Fibroblast of skin of abdomen (primary cell): ENCODE measurements around the gene NRXN3.
"Not testable (repeated sequence)": the region's sequence is repeated elsewhere in the genome, so short reads cannot be mapped to it uniquely, and the experiment has no call there.

Experiments used
- DNase-seq: peaks from one replicate; pipeline ENCODE4 v3.0.0-alpha.2; 2013

NRXN3 gene

DNA sequence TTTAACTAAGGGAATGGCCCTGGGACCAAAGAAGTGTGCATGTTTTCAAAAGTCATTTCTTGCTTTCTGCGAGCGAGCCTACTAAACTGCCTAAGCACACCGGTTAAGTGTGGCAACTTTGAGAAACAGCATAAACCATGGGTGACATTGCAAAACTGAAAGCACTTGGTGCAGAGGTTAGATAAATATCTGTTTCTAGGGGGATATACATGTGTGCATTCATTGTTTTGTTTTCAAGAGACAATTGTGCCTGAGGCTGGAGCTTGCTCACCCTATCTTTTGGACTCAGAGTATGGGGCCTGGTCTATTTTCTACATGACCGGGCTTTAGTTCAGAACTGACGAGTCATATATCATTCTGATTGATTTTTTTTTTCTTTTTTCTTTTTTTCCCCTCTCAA, 923.4 kb downstream of the NRXN3 start:
- DNase-seq = no peak

DNA sequence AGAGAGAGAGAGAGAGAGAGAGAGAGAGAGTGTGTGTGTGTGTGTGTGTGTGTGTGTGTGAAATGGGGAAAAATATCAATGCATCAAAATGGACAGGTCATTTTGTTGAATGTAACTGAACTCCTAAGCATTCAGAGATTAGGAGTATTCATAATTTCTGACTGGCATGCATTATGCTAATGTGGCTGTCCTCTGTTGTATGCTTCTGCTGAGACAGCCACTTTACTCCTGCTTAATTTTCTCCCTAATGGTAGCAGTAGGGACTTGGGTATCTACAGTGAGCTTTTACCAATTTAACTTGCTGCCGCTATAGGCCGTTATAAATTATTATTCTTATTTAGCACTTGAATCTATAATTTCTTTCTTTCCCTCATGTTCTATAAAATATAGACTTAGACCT, 924.8 kb downstream of the NRXN3 start:
- no peak for DNase-seq

DNA sequence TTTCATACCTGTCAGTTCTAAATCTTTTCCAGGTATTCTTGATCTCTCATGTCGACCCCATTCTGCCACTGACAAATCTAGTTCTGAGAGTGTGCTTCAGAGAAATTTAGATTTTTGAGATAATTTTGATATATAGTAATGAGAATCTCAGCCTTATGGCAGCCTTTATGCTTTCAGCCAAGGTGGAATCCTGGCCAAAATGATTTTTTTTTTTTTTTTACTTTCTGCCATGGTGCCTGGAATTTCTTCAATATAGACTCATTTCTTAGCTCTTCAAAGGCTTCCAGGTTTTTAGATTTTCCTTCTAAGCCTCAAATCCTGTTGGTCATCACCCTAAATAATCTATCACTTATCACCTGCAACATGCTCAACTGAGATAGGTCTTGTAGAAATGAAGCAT, 926.6 kb downstream of the NRXN3 start:
- DNase-seq = no peak

DNA sequence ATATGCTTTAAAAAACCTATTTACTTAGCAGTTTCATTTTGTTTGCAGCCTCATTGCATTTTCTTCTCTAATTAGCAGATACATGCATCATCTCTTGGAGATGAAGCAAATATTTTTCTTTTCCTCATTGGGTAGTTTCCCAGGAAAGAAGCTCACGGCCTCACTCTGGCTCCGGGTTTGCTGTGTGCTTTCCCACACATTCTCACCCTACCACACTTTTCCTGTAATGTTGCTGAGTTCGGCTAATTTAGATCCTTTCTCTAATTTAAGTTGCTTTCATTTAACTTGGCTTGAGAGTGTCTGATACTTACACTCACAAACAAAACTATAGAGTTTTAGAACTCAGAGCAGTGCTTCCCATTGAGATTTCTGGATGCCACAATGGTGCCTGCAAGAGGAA, 928.2 kb downstream of the NRXN3 start:
- no peak for DNase-seq

DNA sequence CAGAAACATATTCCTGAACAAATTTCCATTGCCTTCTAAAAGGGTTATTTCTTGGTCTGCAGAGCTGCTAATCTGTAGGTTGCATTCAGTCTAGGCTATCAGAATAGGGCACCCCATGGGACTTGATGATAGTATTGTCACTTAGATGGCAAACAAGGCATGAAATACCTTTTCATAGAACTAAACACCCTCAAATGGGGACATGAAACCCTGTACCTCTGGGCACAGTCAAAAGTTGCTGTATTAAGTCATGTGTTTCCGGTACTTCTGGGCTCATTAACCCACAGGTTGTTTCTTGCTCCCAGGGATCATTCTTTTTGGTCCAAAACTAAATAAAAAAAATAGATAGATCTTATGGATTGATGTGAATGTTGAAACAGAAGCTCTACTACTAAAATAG, 930.4 kb downstream of the NRXN3 start:
- DNase-seq = no peak

DNA sequence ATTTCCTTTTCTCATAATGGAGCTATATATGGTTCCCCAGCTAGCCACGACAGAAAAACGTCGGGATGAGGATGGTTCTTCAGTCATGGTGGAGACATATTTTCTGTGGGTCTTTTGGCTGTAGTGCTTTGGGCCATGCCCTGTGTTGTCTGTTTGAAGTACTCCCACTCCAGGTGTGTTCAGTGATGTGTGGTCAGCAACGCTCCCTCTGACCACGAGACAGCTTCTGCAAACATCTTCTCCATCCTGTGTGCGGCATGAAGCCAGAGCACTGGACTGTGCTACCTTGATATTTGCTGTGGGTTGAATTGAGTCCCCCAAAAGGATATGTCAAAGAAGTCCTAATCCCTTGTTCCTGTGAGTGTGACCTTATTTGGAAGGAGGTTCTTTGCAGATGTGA, 931.2 kb downstream of the NRXN3 start:
- no peak for DNase-seq

DNA sequence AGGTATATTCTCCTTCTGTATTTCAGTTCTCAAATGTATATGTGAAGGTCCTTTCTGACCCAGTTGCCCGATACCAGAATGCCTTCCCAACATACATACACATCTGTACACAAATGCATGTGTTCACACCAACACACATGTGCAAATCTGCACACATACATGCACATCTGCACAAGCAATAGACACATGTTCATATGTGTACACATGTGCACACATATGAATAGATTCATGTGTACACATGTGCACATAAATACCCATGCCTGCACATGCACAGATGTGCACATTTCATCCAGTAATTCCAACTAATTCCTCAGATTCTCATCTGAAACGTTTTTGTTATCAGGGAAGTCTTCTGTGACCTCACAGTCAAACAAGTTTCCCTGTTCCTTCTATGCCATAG, 933.6 kb downstream of the NRXN3 start:
- no peak for DNase-seq

DNA sequence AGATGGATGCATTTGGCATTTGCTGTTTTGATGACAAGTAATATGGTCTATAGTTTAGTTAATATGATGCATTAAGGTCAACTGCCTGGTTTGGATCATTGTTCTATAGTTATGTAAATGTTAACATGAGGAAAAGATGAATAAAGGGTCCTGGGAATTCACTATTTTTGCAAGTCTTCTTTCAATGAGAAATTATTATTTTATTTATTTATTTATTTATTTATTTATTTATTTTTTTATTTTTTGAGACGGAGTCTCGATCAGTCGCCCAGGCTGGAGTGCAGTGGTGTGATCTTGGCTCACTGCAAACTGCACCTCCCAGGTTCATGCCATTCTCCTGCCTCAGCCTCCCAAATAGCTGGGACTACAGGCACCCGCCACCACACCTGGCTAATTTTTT, 940.4 kb downstream of the NRXN3 start:
- not testable (repeated sequence) for DNase-seq

DNA sequence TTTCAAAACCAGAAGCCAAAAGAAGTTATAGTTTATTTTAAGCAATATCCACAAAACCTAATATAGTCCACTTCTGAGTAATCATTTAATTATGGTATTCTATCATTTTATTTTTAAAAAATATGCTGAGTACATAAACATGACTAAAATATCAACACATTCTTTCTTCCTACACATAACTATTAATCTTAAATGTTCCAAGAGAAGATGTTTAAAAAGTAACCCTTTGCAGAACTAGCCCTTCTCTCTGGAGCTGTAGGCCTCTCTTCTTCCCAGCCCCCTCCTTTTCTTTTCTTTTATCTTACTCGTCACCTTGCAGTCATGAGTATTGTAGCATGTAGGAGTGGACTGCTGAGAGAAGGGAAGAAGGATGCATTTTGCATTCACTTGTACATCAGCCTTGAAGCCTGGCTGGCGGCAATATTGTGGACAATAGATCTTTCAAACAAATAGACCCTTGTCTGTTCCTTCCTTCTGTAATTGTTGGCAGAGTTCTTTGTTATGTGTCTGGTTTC, 941.9 kb downstream of the NRXN3 start:
- DNase-seq = peak; percentile 38

DNA sequence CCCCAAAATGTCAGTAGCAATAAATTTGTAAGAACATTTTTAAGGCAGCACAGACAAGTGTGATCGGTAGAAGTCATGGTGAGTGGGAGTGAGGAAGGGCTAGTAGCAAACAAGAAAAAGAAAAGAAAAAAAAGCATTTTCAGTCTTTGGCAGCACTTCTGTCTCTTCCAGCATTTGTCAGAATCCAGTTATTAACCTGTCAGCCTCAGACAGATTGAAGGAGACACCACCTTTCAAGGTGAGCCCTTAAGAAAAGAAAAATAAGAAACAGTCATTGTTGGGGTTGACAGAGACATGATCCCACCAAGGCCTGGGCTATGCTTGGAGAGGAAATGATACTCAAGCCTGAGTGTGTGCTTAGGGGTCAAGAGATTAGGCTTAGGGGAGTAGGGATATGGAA, 947.4 kb downstream of the NRXN3 start:
- DNase-seq = no peak

DNA sequence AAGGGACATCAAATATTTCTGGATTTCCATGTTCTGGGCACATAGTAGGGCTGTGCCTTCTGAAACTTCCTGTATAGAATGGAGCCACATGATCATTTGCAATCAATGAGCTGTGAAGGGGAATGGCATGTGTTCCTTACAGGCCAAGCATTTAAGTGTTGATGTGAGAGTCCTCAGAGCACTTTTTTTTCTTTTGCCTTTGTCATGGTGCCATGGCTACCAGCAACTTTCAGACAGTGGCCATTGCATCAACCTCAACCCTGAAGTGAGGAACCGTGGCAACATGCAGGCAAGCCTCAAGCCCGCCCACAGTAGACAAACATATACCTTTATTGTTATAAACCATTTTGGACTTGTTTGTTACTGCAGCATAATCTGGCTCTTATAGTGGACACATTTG, 948.1 kb downstream of the NRXN3 start:
- DNase-seq = no peak

DNA sequence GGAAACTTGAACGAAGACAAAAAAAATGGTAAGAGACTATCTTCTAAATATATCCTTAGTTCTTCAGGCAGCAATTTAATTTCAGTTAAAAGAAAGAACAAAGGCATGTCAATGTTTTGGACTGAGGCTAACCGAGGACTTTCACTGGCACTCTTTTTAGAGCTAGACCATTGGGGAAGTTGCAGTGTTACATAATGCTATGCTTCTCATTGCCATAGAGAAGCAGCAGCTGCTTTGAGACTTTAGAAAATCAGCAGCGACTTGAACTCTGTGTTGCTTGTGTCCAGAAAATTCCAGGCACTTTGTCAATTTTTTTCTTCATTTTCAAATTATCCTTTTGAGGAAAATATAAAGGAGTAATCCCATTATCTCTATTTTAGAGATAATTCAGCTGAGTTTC, 964.2 kb downstream of the NRXN3 start:
- no peak for DNase-seq

DNA sequence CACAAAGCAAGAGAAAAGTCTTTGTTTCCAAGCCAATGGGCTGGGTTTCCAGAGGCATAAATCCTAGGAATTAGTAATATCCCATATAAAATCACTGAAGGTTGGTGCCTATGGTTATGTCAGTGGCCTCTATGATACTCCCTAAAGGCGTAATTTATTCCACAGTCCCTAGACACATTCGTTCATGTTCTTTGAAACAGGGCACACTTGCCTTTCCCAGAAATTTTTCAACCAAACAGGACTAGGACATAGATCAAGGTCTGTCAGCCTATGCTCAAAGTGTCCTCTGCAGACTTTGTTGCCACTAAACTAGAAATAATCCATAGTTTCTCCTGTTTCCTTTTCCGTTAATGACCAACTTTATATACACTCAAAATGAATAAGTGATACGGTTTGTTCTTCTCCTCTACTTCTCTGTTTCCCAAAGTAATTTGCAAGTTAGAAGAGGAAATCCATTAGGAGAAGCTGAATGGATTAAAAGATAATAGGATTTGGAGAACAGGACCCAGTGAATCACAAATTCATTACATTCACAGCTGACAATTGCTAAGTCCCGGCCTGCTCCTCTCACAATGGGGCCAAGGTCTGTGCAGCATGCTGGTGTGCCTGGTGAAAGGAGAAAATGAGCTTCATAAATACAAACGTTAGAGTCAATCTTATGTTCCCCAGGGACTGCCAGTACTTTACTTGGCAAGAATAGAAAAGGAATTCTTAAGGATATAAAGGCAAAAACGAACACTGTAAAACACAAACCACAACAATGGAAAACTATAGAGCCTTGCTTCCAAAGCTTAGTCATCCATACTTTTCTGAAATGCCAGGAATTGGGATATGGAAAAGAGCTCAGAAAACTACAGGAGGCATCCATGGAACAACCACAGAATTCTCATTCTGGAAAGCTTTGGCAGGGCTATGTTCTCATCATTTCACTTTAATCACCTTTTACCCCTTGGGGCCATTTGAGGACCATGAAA, 966.2 kb downstream of the NRXN3 start:
- peak; percentile 67 for DNase-seq

DNA sequence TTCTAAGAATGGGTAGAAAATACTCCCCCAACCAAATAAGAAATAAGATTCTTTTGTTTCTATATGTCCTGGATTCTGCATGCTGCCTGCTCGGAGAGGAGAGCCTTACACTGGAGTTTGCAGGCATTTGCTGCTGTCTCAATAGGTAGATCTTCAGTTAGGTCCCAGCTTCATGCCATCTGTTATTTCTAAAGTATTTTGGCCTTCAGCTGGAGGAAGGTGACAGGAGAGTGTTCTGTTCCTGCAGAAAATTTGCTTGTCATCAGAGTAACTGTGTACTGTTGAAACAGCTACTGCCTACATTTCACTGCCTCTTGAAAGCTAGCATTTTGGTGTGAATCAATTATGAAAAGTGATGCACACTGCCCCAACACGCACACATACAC, 966.9 kb downstream of the NRXN3 start:
- DNase-seq = no peak

DNA sequence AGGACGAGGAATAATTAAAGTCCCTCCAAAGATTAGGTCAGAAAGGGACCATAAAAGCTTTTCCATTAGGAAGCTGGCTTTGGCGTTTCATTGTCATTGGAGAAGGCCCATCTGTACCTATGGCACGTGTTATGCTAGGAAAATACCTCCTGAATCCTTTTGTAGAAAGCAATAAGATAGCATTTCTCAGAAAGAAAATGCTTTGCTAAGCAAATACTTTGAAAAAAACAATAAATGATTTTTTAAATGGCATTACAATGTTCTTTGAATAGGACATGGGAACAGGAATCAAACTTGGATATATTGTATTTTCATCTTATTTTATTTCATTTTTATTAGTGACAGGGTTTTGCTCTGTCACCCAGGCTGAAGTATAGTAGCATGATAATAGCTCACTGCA, 967.7 kb downstream of the NRXN3 start:
- no peak for DNase-seq

DNA sequence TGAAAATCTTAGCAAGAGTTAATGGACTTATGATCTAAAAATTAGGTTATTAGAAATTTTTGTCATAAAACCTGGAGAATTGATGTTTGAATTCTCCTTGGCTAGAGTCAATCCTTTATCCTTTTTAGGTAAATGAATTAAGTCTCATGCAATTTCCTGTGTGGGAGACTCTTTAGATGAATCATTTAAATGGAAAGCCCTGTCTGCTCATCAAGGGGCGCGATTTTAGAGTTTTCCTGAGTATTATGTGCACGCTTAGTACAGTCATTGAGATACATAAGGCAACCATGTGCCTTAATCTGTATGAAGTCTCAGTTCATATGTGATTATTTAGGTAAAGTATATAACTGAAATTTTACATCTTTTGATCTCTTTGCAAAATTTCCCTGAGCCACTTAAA, 974.7 kb downstream of the NRXN3 start:
- peak; percentile 57 for DNase-seq

DNA sequence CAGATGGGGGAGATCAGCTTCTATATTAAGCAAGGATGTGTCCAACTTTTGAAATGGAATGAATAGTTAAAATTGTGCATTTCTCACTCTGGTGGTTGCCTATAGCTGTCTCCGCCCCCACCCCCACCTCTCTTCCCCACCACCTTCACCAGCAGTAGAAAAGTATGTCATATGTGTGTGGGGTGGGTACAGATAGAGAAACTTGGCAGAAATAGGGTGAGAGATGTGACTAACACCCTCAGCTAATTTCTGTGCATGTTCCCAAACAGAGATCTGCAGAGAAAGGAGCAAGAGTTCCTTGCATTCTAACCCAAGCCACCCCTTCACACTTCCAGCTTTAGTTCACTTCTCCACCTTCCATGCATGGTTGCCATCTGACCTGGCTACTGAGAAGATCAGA, 980.1 kb downstream of the NRXN3 start:
- DNase-seq = no peak

DNA sequence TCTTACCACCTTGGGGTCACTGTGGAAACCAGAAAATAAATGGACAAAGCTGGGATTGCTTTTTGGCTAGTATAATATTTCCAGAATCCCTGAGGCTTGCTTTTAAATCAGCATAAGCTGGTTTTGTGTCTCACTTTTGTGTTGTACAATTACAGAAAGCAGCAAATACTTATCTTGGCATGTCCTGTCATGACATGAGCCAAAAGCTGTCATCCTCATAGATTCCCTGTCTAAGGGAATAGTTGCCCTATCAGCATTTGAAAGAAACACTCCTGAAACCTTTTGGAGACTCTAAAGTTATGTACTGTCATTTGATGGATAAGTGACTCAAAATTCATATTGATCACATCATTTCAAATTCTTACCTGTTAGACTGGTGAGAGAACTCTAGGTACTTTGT, 987.2 kb downstream of the NRXN3 start:
- no peak for DNase-seq

DNA sequence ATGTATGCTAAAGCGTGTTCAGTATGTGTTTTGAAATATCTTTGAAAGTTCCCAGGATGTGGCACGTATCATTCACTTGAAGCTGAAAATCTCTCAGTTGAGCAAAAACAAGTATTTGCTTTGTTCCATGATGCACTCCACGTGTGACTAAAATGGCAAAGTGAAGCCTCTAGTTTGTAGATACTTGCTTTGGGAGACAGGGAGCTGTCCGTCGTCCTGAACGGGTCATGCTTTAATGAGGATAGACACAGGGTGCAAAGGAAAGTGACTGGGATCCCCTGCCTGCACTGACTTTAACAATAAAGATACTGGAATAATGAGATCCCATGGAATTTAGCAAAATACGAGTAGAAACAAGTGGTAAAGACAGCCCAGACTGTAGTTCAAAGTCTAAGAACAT, 991.4 kb downstream of the NRXN3 start:
- DNase-seq = peak; percentile 46

DNA sequence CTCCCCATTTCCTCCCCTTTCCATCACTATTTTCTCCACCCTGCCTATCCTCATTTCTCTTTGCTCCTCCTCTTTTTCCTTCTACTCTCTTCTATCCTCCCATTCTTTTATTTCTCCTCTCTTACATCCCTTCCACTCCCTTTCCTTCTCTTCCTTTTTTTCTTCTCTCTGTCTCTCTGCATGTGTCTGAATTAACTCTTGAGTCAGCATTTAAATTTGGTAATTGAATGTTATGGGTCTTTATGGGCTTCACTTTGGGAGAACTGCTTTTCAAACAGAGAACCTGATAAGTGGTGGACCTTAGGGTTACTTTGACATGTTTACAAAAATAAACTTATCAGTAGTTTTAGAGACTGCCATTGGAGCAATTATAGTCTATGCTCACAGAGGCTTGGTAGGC, 992.7 kb downstream of the NRXN3 start:
- DNase-seq = no peak

DNA sequence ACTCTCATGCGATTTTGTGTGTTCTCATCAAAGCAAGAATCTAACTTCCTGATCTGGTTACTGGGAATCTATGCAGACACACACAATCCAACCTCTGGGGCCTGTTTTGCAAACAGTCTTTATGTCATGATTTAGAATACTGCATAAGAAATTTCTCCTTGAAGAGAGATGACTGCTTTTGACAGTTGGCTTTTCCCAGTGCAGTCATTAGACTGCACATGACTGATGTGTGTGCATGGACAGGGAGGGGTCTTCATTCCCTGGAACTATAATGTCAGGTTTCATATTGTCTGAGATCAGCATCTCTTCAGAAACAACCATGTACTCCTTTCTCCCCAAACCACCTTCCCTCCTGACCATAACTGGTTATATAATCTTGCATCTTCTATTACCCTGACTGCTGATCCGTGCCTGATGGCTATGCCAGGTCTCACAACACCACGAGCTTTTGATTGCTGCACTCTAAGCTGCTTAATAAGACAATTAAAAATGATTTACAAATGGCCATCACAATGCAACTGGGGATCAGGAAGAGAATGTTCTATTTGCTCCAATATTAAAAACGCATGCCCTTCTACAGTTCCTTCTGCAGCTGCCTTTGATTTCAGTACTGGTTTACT, 995.4 kb downstream of the NRXN3 start:
- no peak for DNase-seq

DNA sequence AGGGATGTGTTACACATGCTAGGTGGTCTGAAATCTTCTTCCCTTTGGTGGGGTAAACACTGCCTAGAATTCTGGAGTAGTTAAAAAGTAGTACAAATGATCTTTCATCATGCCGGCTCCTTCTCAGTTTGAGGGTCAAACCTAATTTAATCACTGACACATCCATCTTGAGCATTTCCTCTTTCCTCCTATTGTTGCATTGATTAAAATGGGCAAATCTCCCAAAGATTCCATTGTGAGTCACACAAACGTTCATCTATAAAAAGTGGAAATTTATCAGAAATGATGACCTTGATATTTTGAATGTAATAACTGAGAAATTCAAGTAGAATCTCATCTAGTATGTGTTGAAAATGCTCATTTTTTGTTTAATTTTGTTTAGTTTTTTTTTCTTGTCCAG, 996.0 kb downstream of the NRXN3 start:
- no peak for DNase-seq

DNA sequence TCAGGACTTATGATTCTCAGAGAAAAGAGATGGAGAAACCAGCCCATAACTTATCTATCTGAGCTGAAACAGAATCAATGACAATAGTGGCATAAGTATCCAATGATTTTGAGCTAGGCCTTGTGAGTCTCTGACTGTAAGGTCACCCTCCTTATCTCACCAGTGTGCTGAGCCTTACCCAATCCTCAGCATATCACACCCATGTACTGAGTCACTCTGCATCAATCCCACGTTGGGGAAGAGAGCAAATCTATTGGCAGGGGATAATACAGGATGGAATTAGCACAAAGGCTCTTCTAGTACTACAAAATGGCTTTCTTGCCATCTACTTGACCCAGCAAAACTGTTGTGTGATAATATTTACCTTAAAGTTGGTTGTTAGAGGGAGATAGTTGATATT, 997.8 kb downstream of the NRXN3 start:
- DNase-seq = no peak

DNA sequence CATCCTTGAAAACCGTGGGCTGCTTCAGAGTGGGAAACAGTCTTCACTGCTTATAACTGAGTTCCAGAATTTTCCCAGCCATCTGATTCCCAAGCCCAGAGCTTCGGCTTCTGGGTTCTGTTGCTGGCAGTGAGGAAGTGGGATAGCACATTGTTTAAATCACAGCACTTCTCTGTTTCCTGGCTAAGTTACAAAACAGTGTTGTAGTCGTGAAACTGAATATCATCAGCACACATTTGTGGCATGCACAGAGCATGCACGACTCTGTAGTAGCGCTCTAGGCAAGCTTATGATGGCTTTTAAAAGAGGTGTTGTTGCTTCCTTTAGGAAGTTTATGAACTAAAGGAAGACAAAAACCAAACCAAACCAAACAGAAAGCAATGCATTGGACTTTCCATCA, 1005.5 kb downstream of the NRXN3 start:
- DNase-seq = no peak
